Fibroblast of mammary gland (primary cell): ENCODE results near the gene SLC22A5.
A peak's percentile ranks its signal among the peaks of the same experiment; 100 is the strongest.

Source experiments
- DNase-seq: peaks from one replicate; pipeline ENCODE4 v3.0.0-alpha.2; 2010; ENCODE audit warnings: low read depth
- H3K4me3 ChIP-seq: 2 replicates; pipeline ENCODE4 v1.5.1; 2011; ENCODE audit warnings: low read depth, mild to moderate bottlenecking, low read length, moderate library complexity; ENCODE audit not compliant: control insufficient read depth
- CTCF ChIP-seq: conservative IDR thresholded peaks from 2 replicates; pipeline ENCODE4 v1.5.1; 2011; ENCODE audit warnings: low read depth, low read length, inconsistent platforms; ENCODE audit not compliant: control insufficient read depth, insufficient read depth

Gene SLC22A5

DNA sequence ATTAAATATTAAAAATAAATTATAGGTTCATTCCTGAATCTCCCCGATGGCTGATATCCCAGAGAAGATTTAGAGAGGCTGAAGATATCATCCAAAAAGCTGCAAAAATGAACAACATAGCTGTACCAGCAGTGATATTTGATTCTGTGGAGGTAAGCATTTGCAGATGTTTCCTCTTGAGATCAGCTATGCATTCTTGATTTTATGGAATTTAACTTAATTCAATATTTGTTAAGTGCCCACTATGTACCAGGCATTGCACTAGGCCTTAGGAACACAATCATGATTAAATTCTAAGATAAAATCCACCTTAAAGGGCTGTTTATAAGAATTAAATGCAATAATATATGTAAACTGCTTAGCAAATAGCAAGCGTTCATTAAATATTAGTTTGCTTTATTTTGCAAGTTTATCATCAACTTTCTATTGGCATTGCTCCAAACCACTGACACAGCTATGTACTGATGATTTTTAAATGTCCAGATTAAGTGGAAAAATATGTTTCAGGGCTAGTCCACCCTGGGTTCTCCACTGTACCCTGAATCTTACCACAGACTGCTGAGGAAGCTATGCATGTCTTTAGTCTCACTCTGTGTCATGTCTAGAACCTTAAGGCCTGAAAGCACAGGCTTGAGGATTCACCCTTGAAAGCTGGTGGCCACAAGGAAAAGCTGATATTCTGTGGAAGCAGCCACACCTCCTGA lies 42.1 kb upstream of the SLC22A5 start:
- no peak for TF ChIP-seq CTCF

GRCh38 chr5:132334812-132335211 lies 34.7 kb upstream of the SLC22A5 start:
- no peak for TF ChIP-seq CTCF
- DNase-seq, result peak; percentile 68
- no peak overlapping the region for H3K4me3 ChIP-seq

More for the DNA sequence above, 42.1 kb upstream of the SLC22A5 start:
- no peak overlapping the region for H3K4me3 ChIP-seq
- peak; percentile 80 for DNase-seq

DNA sequence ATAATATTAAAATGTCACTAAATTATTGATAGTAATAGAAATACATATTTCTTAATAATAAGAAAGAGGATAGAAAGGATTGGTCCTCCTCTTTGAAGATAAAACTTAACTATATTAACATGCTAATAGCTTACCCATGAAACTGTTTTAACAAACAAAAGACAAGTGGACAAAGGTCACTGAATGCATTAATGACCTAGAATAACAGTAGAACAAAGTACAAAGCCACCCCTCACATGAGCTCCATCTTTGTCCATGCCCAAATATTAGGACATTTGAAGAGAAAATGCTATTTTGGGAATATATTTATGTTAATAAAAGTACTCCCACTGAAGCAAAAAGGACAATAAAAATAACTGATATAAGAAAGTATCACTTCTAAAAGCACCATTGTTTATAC lies 34.1 kb upstream of the SLC22A5 start:
- H3K4me3 ChIP-seq, result no peak overlapping the region
- no peak for DNase-seq
- no peak for TF ChIP-seq CTCF

DNA sequence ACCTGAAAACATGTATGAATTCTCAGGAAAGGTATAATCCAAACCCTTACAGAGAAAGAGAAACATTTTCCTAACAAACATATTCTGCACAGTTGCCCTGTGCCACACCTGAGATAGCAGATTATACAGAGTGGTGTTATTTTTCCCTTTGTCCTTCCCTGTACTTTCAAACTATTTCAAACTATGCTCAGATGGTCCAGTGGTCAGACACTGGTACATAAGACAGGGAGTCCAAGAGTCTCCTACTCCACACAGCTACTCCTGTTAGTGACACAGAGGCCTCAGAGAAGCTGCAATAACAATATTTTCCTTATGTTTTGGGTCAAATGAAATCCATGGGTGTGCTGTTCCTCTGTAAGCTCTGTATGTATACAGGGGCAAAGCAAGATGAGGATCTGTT lies 30.0 kb upstream of the SLC22A5 start:
- no peak for TF ChIP-seq CTCF
- H3K4me3 ChIP-seq, result no peak overlapping the region
- no peak for DNase-seq

GRCh38 chr5:132342291-132343180 lies 27.0 kb upstream of the SLC22A5 start:
- no peak for DNase-seq
- no peak for TF ChIP-seq CTCF
- no peak overlapping the region for H3K4me3 ChIP-seq

DNA sequence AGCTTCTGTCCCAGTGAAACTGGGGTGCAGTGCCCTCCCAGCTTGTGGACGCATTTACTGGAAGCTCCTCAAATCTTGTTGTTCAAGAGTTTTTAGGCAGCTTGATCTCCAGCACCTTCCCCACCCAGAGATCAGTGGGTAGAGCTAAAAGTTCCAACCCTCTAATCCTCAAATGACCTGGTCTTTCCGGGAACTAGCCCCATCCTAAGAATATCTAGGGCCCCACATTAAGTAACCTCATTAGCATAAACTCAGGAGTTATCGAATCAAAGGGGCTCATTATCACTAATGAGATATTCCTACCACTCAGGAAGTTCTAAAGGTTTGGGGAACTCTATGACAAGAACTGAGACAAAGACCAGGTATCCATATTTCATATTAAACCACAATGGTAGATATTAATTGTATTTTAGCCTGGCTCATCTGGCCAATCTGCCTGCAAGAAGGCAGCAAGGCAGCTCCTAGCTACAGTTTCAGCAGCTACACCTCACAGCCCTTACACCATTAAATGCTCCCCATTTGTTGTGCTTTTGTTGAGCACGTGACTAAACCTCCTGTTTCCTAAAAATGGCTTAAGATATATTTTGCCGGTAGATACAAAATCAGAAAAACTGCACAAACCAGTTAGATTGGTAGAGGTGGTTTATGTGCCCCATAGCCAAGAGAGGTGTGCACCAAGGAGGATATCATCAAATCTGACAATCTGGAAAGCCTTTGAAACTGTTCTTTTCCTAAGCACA lies 24.6 kb upstream of the SLC22A5 start:
- TF ChIP-seq CTCF, result no peak
- no peak overlapping the region for H3K4me3 ChIP-seq
- no peak for DNase-seq
